Psoas muscle (tissue), 8 donors: ENCODE data around the gene TMEM106C. TPM values are rescaled to one million over a fixed set of nuclear protein-coding genes. Genes with fewer than 3 reads are reported as not detected.

ENCODE experiments used
- ATAC-seq, 4 donors: fragments of 200-7000 bp; cut with Tn5 transposase; one replicate each; pipeline ENCODE4 v1.9.1; 2020; ENCODE audit warnings: moderate library complexity in 3 of 4, mild to moderate bottlenecking in 2 of 4
- DNase-seq, 2 donors: peaks; one replicate each; pipeline ENCODE4 v3.0.0-alpha.2; 2020
- H3K27ac ChIP-seq: fragments of 200-600 bp; one replicate; pipeline ENCODE4 v1.8.0; 2022
- H3K27me3 ChIP-seq, 3 donors: fragments of 200-600 bp in 1 of 3; one replicate each; pipeline versions ENCODE4 v1.6.1 to v1.8.0; 2013 to 2022; ENCODE audit warnings: low read length in 2 of 3, mild to moderate bottlenecking in 2 of 3, moderate library complexity in 1 of 3; ENCODE audit not compliant: insufficient read depth in 3 of 3
- H3K36me3 ChIP-seq, 2 donors: fragments of 200-600 bp in 1 of 2; one replicate each; pipeline versions ENCODE4 v1.6.1 to v1.8.0; 2013 to 2022; ENCODE audit warnings: low read depth in 1 of 2, mild to moderate bottlenecking in 1 of 2, moderate library complexity in 1 of 2; ENCODE audit not compliant: insufficient read depth in 1 of 2
- H3K4me1 ChIP-seq: fragments of 200-600 bp; one replicate; pipeline ENCODE4 v1.8.0; 2022
- H3K4me3 ChIP-seq: fragments of 200-600 bp; one replicate; pipeline ENCODE4 v1.8.0; 2022; ENCODE audit warnings: mild to moderate bottlenecking
- H3K9me3 ChIP-seq: fragments of 200-600 bp; one replicate; pipeline ENCODE4 v1.8.0; 2022
- WGBS, 3 donors: extraction: QIAGEN DNeasy Blood & Tissue Kit; methylation state at CpG; one replicate each; pipeline versions ENCODE4 v1.1.6 to v1.1.7; 2013; 5-methylcytosine and 5-hydroxymethylcytosine counted together
- intact Hi-C, 2 donors: fragments of 100-400 bp; cut with DNase I; formaldehyde crosslinking; loops; one replicate each; pipeline versions ENCODE4 v1.11.0 to v1.14.2; 2022
- polyA plus RNA-seq, 3 donors: library from polyadenylated mRNA; stranded (reverse); fragments of 200-250 nt; gene quantifications; one replicate each; pipeline ENCODE4 v1.2.3, GENCODE V29; 2013
- total RNA-seq, 4 donors: library from RNA; stranded (reverse); fragmentation: NEBNext Ultra II Directional in 2 of 4; extraction: Animal tissue kit (Norgen Biotek cat#: 25700) in 2 of 4; gene quantifications; one replicate each; pipeline versions ENCODE4 v1.2.1 to v1.2.4, GENCODE V29; 2021 to 2023
- TF ChIP-seq, protein P1 (sequence below): fragments of 200-600 bp; IDR thresholded peaks from one replicate; pipeline ENCODE4 v1.8.0; 2022; ENCODE audit warnings: antibody characterized with exemption
- donor health status: healthy with polysubstance abuse.
- donor health status: DM: no; HTN: no; CAD: no; lungs with moderate emphysema.
- donor health status: Bipolar disorder and iron deficiency.
- donor health status: healthy.
- donor health status: DM: yes; HTN: yes; CAD: no.
- donor health status: DM: no; HTN: no; CAD: no.
- donor health status: DM: no; HTN: no; CAD: no.
- donor health status: DM: yes; HTN: yes; CAD: no.

The TMEM106C gene
- total and polyA plus RNA-seq, 7 donors, result 7.7 to 33.4 (median 14.7) TPM

DNA sequence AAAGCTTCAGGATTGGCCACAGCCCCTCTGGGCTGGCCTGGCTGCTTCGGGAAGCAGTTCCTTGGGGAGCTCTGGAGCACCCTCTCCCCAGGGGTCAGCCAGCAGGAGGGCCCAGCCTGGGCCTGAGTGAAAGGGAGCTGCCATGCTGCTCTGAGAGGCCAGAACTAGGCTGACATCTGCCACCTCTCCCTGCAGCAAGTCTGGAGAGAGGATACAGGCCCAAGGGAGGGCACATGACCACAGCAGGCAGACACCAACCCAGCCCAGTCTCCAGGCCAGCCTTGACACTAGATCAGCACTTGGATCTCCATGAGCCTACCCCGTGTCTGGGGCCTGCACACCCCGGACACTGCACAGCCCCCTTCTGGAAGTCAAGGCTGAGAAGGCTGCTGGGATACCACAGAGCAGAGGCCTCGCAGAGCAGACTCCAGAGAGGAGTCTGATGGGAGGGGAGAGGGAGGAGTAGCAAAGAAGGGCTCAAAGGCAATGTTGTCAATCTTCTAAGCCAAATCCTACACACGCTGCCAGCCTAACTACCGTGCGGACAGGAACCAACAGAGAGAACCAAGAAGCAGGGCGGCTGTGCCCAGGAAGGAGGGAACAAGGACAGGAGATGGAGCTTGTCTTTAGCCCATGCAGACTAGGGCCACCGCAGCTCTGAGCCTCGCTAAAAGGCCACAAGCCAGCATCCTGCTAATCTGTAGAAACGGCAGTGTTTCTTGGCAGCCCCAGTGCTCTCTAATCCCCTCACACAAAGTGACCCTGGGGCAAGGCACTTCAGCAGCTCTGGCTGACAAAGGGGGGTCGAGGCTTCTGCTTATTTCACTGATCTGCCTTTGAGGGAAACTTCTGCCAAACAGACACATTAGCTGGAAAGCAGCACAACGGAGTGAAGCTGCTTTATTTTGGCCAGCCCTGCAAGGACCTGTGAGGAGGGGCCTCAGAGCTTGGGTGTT is 28.0 kb downstream of the TMEM106C start:
- no peak for ATAC-seq
- intact Hi-C loops, result no loop called here
- Histone ChIP-seq H3K4me1 (peaks cover 22% of the 10 kb centered on the region), H3K27ac (no peak overlapping the region), H3K9me3 (no peaks in the 10 kb centered on the region), H3K4me3 (no peak overlapping the region), H3K27me3 (no peaks in the 10 kb centered on the region), H3K36me3 (no peaks in the 10 kb centered on the region)
- no peak for DNase-seq
- TF ChIP-seq, protein P1, sequence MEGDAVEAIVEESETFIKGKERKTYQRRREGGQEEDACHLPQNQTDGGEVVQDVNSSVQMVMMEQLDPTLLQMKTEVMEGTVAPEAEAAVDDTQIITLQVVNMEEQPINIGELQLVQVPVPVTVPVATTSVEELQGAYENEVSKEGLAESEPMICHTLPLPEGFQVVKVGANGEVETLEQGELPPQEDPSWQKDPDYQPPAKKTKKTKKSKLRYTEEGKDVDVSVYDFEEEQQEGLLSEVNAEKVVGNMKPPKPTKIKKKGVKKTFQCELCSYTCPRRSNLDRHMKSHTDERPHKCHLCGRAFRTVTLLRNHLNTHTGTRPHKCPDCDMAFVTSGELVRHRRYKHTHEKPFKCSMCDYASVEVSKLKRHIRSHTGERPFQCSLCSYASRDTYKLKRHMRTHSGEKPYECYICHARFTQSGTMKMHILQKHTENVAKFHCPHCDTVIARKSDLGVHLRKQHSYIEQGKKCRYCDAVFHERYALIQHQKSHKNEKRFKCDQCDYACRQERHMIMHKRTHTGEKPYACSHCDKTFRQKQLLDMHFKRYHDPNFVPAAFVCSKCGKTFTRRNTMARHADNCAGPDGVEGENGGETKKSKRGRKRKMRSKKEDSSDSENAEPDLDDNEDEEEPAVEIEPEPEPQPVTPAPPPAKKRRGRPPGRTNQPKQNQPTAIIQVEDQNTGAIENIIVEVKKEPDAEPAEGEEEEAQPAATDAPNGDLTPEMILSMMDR, result no peak
- 48 to 57% (median 49%) methylated on average over 13 of the region's 13 CpGs for WGBS, 3 donors

DNA sequence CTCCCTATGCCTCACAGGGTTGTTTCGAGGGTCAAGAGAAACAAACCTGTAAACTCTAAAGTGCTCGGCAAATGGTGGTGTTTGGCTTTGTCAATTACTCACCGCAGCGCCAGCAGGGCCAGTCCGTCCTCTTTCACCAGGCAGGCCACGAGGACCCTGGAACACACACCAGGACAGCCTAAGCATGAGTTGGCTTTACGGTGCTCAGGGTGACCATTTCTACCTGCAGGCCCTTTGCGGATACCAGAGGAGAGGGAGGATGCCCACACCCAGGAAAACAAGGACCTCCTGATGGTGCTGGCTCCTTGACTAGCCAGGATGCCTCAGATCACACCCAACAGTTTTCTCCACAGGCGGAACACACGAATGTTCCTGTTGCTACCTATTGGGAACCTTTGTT is 29.4 kb downstream of the TMEM106C start:
- intact Hi-C loops, result no loop called here
- Histone ChIP-seq H3K27ac (no peak overlapping the region), H3K4me3 (no peak overlapping the region), H3K4me1 (peaks cover 22% of the 10 kb centered on the region), H3K36me3 (no peaks in the 10 kb centered on the region), H3K27me3 (no peaks in the 10 kb centered on the region), H3K9me3 (no peaks in the 10 kb centered on the region)
- TF ChIP-seq, protein P1, result no peak
- no peak for DNase-seq
- WGBS, 3 donors, result 94 to 97% (median 95%) methylated on average over 10 of the region's 10 CpGs
- no peak for ATAC-seq

DNA sequence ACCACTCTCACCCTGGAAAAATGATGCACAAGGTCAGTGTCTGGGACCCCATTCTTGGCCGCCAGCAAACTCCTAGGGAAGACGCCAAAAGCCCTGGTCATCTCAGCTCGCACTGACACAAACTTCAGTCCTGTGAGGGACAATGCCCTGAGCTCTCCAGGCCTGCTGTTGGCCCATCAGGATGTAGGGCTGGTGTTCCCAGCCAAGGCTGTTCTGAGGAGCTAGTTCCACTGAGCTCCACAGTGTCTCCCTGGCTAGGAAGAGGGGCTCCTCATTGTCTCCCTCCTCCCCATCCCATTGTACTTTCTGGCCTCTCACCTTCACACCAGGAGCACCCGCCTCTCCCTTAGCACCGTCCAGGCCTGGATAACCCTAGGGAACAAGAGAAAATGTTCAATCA is 30.1 kb downstream of the TMEM106C start:
- Histone ChIP-seq H3K36me3 (no peaks in the 10 kb centered on the region), H3K4me1 (peaks cover 15% of the 10 kb centered on the region), H3K4me3 (no peak overlapping the region), H3K9me3 (no peaks in the 10 kb centered on the region), H3K27ac (no peak overlapping the region), H3K27me3 (no peaks in the 10 kb centered on the region)
- intact Hi-C loops, result no loop called here
- ATAC-seq (no peak), DNase-seq (no peak)
- WGBS, 3 donors, result 95 to 98% (median 95%) methylated on average over 5 of the region's 5 CpGs
- TF ChIP-seq, protein P1, result no peak

DNA sequence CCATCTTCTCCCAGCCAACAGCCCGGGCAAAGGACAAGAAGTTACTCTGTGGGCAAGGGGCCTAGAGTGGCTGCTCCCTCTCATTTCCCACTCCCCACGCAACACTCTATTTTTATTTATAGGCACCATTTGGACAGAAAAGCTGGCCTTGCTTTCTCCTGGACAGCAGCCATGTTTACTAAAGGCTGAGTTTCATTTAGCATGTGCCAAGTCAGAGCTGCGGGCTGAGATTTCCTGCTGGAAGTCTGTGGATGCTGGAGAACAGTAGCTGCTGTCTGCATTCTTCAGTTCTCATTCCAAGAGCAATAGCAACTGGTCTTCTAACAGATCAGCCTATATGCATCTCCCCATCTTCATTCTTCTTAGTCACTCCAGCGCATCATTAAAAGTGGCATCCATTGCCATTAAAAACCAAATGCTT is 32.6 kb downstream of the TMEM106C start:
- Histone ChIP-seq H3K4me1 (peaks cover 12% of the 10 kb centered on the region), H3K27ac (no peak overlapping the region), H3K4me3 (no peak overlapping the region), H3K27me3 (no peaks in the 10 kb centered on the region), H3K36me3 (no peaks in the 10 kb centered on the region), H3K9me3 (no peaks in the 10 kb centered on the region)
- 24 to 32% (median 24%) methylated on average over 4 of the region's 4 CpGs for WGBS, 3 donors
- ATAC-seq (peak in 3 of 4 donors; percentile 63 to 80 (median 79)), DNase-seq (no peak)
- intact Hi-C loops, result no loop called here
- TF ChIP-seq, protein P1, result no peak
